EH (cell line): ENCODE data around the gene CEP126.
A peak's percentile ranks its signal among the peaks of the same experiment; 100 is the strongest.

Experiments used
- DNase-seq: peaks from one replicate; pipeline ENCODE4 v3.0.0-alpha.2; 2015; ENCODE audit warnings: low read depth

The CEP126 gene

DNA sequence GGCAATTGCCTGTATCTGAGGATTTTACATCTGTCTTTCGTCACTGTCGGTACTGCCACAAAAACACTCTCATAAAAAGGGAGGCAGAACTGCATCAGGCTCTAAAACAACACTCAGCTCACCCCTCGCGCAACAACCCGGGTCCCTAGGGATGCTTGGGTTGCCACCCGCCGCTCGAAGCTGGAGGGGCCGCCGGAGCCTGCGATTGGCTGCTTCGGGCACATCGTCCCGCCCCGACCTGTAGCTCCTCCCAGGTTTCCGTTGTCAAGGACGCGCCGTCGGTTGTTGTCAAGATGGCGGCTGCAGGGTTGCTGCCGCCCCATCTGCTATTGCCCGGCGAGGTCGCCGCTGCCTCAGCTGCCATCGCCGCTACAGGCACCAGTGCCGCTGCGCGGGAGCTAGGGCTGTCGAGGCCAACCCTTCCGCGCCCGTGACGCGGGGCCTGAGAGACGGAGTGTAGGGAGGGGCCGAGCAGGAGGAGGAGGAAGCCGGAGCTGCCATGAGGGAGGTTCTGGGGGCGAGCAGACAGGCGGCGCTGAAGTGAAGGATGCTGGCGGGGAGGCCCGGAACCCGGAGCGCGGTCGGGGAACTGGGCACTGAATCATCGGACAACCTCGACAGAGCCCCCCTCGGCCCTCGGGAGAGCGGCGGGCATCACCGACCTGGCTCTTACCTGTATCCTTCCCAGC lies at the start of gene CEP126:
TSS of gene CEP126 (plus strand) at position 273 of the 689 bp plus-strand sequence. CDS start at position 548, 275 bp downstream.
- DNase-seq, result peak; percentile 96

- DNase-seq, result peak; percentile 89
Measured at GRCh38 chr11:101866619-101867491, 48.0 kb upstream of the CEP126 start.

DNA sequence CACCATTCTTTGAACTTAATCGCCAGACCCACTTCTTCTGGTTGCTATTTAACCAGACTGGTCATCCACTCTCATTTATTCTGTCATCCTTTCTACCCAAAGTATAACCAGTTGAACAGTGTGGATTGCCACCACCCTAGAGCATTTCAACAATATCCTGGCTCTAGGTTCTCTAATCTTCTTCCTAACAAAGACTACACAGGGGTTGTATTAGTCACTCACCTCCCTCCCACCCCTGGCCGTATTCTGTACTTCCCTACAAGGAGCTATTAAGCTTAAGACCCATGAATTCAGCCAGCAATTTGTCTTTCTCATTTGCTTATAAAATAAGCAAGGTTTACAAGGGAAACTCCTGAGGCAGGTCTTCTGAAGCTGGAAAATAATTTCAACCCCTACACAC lies 46.9 kb upstream of the CEP126 start:
- DNase-seq, result peak; percentile 43

- DNase-seq, result peak; percentile 86
Measured at GRCh38 chr11:101870510-101870909, 44.3 kb upstream of the CEP126 start.

DNA sequence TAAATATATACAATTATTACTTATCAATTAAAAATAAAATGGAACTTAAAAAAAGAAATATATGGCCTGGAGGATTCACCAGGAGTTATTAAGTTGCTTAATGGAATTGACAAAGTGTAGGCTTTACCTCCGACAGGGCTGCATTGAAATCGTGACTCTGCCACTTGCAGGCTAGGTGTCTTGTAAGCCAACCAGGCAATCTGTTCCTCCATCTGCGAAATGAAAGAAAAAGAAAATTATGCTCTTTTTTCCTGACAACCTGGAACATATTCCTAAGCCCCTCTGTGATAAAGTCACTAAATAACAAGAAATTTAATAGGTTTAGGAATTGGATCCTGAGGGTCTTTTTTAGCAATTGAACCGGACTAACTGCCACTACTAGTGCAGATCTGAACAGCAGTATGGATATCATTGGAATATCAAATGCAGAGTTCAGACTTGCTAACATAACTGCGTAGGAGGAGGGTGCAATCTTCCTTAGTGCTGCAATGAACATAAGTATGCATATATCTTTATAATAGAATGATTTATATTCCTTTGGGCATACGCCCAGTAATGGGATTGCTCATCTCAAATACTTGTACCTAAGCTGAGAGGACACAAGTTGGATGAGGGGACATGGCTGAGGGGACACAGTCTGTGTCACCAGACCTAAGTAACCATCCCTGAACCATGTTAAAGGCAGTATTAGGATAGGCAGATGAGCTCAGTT lies 42.5 kb upstream of the CEP126 start:
- no peak for DNase-seq

GRCh38 chr11:101880222-101880621 lies 34.6 kb upstream of the CEP126 start:
- DNase-seq, result peak; percentile 75

DNA sequence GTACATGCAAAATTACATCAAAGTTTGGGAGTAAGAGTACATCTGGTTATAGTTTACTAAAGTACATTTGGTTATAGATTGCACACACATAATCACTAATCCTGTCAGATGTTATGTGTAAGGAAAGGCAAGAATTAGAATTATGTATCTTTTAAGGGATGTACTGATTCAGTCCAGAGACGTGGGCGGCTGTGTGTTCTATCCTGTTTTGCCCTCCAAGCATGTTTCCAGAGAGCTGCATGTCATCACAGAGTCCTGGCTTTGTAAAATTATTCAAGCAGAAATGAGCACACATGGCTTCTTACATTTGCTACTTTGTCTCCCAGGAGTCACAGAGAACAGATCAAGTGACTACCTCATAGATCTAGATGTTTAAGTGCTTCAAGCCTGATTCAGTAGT lies 33.2 kb upstream of the CEP126 start:
- no peak for DNase-seq

DNA sequence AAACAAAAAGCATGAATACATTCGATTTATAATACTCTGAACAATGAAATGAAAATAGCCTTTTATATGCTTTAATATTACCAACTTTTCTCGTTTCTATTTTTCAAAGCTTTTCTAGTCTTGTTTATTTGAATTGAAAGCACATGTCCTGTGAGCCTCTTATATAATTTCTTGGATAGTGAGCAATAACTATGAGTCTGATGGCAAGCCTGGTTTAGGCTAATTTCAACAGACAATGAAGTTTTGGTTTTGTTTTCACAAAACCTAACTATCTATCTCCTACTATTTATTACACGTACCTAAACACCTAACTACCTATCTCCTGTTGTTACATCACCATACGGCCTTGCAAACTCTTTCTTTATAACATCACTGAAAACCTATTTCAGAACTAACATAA lies 29.2 kb upstream of the CEP126 start:
- no peak for DNase-seq

GRCh38 chr11:101889767-101890166 lies 25.0 kb upstream of the CEP126 start:
- no peak for DNase-seq

- DNase-seq, result no peak
Measured at GRCh38 chr11:101894505-101894904, 20.3 kb upstream of the CEP126 start.

- DNase-seq, result no peak
Measured at GRCh38 chr11:101907815-101908214, 7.0 kb upstream of the CEP126 start.

DNA sequence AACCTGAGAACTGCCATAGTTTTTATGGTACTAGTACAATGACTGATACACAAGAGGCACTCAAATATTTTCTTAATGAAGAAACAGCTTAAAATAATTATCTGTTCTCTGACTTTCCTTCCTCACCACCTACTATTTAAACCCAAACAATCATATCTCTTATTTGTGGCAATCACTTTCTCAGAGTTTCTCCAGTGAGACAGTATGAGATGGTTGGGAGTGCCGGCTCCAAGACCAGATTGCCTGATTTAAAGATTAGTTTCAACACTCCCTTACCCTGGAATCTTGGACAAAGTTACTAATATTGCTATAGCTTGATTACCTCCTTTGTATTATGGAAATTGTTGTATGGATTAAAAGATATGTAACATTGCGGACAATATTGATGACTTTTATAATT lies 5.7 kb upstream of the CEP126 start:
- DNase-seq, result no peak

DNA sequence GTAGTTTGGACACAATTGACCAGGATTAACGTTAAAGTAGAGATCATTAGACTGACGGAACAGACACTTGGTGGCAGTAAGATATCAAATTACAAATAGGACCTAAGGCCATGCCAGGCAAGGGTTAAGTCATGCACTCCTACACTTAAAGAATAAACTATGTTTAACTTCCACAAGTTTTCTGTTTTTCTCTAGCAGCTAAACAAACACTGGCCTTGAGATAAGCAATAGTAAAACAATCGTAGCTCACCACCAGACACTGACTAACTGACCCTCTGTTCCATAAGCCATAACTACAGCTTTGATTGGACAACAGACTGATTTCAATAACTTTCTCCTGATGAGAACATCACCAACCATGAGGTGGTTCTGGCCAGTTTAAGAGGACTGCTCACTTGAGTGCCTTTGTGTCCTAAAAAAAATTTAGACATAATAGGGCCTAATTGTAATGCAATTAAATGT lies 2.0 kb upstream of the CEP126 start:
- DNase-seq, result peak; percentile 17

- no peak for DNase-seq
Measured at GRCh38 chr11:101913656-101914055, 1.2 kb upstream of the CEP126 start.

DNA sequence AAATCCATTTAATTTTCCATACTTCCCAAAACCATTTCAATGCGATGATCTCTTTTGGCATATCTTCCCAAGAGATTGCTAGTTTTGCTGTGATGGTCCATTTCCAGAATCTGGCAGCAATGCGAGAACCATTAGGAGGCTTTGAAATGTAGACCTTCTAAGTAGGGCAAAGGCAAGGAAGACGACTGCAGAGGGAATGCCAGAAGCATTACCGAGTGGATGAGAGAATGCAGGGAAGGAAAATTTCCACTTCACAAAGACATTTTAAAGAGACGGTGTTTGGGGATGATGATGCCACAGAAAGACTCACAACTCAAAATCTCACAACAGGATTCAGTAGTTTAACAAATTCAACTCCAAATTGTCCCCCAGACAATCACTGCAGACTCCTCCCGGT lies 471 bp upstream of the CEP126 start:
- DNase-seq, result peak; percentile 67

DNA sequence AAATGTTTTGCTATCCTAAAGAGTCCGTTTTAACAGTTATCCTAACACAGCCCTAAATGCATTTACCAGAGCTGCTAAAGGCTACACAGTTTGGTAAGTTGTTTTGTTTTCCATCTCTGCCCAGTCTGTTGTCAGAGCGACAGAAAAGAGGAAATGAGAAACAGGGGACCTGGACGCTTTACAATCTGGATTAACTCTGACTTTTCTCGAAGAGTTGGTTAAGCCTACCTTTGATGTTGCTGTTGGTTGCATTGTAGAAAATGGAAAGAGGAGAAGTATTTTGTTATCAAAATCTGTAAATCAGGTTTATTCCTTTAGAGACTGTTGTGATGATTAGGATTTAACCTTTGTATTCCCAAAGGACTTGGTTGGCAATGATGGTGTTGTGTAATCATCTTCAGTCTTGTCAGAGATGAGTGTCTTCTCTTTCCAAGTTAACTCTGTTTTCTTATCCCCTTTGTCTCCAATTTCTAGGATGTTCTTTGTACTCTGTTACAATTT lies 1.0 kb downstream of the CEP126 start:
- DNase-seq, result peak; percentile 48

GRCh38 chr11:101916422-101916821 lies 1.6 kb downstream of the CEP126 start, which contains the start of gene ANGPTL5:
Gene ANGPTL5 (minus strand): TSS chr11:101916522. CDS start chr11:101907909, 8,613 bp downstream.
- no peak for DNase-seq

DNA sequence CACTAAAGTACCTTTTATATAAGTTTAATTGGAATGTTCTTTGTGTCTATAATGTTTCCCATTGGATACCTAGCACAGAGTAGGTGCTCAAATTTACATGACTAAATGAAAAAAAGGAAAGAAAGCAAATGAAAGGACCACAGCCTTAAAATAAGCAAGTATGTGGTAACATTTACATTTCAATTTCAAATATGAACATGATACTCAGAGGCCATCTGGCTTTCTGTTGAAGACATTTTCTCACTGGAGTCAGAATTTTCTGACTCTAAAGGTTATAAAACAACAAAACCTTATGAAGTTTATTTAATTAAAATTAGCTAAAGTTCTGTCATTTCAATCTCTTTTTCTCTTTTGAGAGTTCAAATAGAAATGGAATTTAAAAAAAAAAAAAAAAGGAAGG lies 2.4 kb downstream of the CEP126 start:
- no peak for DNase-seq

- DNase-seq, result no peak
Measured at GRCh38 chr11:101920992-101921391, 6.2 kb downstream of the CEP126 start.

DNA sequence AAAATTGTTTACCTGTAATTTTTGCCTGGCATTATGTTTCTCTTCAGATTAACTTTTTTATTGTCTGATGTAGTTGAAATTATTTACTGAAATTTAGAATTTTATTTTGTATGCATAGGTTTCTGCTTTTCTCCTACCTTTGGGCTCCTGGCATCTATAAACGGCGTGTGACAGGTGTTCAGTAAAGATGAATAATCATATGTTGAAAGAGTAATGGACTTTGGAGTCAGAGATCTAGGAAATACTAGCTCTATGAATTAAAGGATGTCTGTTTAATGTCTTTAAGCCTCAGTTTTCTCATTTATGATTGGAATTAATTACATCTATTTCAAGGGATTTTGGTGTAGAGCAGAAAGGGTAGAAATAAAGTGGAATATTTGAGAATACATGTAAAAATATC lies 8.7 kb downstream of the CEP126 start:
- DNase-seq, result no peak

DNA sequence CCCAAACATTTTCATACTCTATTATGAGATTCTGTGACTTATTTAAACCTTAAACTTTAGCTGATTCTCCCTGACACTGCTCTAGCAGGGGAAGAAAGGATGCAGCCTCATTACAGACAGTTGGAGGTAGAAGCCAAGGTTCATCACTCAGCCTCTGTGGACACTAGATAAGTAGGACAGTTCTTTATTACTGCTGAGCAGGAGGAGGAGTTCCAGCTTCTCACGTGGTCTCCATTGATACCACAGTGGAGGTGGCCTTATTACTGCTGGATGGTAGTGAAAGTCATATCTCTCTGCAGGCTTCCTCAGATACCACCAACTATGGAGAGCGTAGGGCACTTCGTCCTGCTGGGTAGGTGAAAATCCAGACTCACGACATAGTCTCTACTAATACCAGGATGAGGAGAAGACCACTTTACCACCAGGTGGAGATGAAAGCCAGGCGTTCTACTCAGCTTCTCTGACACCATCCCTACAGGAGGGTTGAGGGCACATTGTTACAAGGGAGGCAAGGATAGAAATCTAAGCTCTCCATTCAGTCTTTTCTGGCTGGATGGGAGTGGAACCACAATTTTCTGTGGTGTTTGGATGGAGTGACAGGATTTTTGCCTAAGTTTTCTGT lies 14.6 kb downstream of the CEP126 start:
- no peak for DNase-seq

GRCh38 chr11:101931692-101932091 lies 16.9 kb downstream of the CEP126 start:
- no peak for DNase-seq
